Kidney glomerular epithelial cell (primary cell): ENCODE results near the gene CELSR2.

Experiments
- DNase-seq: peaks from one replicate; lab custom pipeline; 2025; lab: John Stamatoyannopoulos, UW

Gene CELSR2

GRCh38 chr1:109265016-109265415 is 15.7 kb downstream of the CELSR2 start:
- DNase-seq = no peak

- no peak for DNase-seq
These were observed 16.5 kb downstream of the CELSR2 start for GRCh38 chr1:109265741-109266330.

- no peak for DNase-seq
These were observed 17.6 kb downstream of the CELSR2 start for GRCh38 chr1:109266965-109267364.

- no peak for DNase-seq
These were observed 18.5 kb downstream of the CELSR2 start for GRCh38 chr1:109267743-109268300.

GRCh38 chr1:109268431-109269211 is 19.3 kb downstream of the CELSR2 start:
- no peak for DNase-seq

GRCh38 chr1:109269212-109269980 is 20.1 kb downstream of the CELSR2 start:
- DNase-seq = no peak

GRCh38 chr1:109269981-109270622 is 20.8 kb downstream of the CELSR2 start:
- no peak for DNase-seq

- no peak for DNase-seq
These were observed 21.4 kb downstream of the CELSR2 start for GRCh38 chr1:109270623-109271317.

- DNase-seq = no peak
These were observed 22.1 kb downstream of the CELSR2 start for GRCh38 chr1:109271458-109271857.

- DNase-seq = no peak
These were observed 22.9 kb downstream of the CELSR2 start for GRCh38 chr1:109272021-109272799.

- no peak for DNase-seq
These were observed 23.6 kb downstream of the CELSR2 start for GRCh38 chr1:109272831-109273547.

- no peak for DNase-seq
These were observed 24.4 kb downstream of the CELSR2 start for GRCh38 chr1:109273570-109274288.

- DNase-seq = peak; percentile 90
These were observed 25.5 kb downstream of the CELSR2 start for GRCh38 chr1:109274533-109275476.

GRCh38 chr1:109275706-109276345 is 26.5 kb downstream of the CELSR2 start:
- peak; percentile 31 for DNase-seq

GRCh38 chr1:109277434-109278204 is 28.3 kb downstream of the CELSR2 start:
- peak; percentile 23 for DNase-seq

GRCh38 chr1:109279615-109280278 is 30.4 kb downstream of the CELSR2 start:
- peak; percentile 12 for DNase-seq
